Body of pancreas (tissue), 4 donors: ENCODE data around the gene PAK3.

Experiments used
- POLR2A ChIP-seq, 3 donors: fragments of 450-650 bp; IDR thresholded peaks; one replicate each; pipeline ENCODE4 v1.6.1; 2016; ENCODE audit warnings: antibody characterized with exemption in 3 of 3, mild to moderate bottlenecking in 2 of 3
- TF ChIP-seq, protein P1 (sequence below), 7 experiments: fragments of 450-650 bp in 4 of 7; fragments of 200-600 bp in 3 of 7; sonication (generic) in 3 of 7; IDR thresholded peaks; one replicate each; pipeline ENCODE4 v1.5.1; 2016 to 2019; ENCODE audit warnings: antibody characterized with exemption in 7 of 7

- TF ChIP-seq, protein P1, sequence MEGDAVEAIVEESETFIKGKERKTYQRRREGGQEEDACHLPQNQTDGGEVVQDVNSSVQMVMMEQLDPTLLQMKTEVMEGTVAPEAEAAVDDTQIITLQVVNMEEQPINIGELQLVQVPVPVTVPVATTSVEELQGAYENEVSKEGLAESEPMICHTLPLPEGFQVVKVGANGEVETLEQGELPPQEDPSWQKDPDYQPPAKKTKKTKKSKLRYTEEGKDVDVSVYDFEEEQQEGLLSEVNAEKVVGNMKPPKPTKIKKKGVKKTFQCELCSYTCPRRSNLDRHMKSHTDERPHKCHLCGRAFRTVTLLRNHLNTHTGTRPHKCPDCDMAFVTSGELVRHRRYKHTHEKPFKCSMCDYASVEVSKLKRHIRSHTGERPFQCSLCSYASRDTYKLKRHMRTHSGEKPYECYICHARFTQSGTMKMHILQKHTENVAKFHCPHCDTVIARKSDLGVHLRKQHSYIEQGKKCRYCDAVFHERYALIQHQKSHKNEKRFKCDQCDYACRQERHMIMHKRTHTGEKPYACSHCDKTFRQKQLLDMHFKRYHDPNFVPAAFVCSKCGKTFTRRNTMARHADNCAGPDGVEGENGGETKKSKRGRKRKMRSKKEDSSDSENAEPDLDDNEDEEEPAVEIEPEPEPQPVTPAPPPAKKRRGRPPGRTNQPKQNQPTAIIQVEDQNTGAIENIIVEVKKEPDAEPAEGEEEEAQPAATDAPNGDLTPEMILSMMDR (IDR thresholded peaks at IDR 0.05), result no peak
- no peak for TF ChIP-seq POLR2A (IDR thresholded peaks at IDR 0.05)
Measured at GRCh38 chrX:111103246-111103645, 7.3 kb downstream of the PAK3 start.
